HG02588 (cell line): ENCODE results near the gene TERC.
"Not testable (repeated sequence)": the region's sequence is repeated elsewhere in the genome, so short reads cannot be mapped to it uniquely, and the experiment has no call there.

Experiments used
- ATAC-seq: cut with Tn5 transposase; IDR thresholded peaks from one replicate; pipeline ENCODE4 v1.9.1; 2021; ENCODE audit warnings: mild to moderate bottlenecking, moderate library complexity; ENCODE audit not compliant: unreplicated experiment

Gene TERC

DNA sequence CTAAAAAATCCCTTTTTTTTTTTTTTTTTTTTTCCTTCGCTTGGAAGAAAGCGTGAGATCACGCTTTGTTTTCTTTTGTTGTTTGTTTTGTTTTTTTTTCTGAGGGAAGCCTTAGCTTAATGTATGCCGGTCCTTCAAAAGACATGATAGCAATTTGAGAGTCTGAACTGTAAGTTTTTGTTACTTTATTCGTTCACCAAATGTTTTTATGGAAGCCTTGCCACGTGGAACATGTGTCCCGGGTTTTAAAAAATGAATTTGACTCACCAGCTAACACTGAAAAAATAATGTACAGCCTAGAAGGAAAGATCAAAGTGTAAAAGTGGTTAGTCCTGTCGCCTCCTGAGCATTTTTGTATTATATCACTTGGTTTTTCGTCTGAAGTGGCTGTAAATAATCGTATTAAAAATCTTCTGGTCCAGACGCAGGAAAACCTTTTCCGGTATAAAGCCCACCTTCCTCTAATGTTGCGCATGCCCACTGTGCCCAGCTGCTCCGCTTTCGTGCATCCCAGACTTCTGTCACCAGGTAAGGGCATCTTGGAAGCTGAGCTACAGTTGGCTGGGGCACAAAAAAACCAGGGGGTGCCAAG, 7.5 kb upstream of the TERC start:
- ATAC-seq = peak; percentile 15

DNA sequence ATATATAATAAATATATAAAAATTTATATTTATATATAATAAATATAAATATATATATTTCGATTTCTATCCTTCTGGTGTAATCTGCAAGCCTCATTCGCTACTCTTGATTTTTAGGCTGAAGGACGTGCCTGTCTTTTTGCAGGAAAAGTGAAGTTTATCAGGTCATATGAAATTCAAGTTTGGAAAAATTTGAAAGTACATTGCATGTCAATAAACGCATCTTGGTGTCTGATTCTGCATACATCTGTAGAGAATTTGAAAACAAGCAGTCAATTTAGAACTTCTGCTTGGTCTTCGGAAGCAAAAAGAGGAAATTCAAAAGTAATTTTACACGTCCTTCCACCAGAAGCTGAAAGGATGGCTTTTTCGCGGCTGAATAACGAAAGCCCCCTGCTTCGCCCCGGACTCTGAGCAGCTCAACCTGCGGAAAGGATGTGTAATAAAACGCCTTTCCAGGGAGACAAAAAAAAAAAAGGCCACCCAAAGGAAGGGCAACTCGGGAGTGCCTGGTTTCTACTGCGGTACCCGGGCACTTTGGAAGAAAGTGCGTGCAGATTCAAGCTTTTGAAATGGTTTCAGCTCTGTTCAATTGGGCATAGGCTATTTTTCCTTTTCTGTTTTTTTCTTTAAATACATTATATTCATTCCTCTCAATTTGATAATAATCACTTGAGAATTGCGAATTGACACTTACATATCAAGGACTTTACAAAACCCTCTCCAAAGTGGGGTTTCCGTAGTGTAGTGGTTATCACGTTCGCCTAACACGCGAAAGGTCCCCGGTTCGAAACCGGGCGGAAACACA, 6.8 kb upstream of the TERC start:
- no peak for ATAC-seq

DNA sequence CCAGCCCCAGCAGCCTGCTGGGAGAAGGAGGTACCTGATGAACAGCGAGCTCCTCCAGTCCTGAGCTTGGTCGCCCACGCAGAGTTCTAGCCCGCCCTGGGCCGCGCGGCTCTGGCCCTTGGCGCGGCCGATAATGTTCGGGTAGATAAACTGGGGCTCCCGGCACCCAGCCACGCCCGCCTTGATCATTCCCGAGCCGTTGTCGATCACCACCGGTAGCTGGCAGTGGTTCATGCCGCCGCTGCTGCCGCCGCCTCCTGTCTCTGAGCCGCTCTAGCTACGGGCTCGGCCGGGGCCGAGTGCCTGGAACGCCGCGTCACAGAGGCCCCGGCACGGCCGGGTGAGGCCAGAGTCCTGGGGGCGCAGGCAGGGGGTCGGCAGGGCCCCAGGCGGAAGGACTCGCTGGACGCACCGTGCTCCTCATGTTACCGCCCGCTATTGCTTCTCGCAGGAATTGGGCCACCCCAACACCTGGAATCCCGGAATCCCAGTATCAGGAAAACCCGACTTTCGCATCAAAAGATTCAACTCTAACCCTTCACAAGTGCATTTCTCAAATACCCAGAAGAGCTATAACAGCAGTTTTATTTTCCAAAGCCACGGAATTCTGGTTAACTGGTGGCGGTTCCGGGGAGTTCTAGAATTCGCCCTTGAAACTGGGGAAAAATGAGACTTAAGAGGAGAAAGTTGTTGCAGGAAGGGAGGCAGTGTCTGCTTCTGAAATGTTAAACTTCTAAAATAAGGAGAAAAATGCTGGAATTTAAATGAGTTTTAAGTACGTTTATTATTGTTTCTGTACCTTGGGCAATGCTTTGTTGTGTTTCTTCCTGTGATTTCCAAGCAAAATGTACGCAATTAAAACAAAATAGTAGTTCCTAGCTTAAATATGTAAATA, 4.7 kb upstream of the TERC start, which contains the start of gene ACTRT3:
ACTRT3 (minus strand) TSS at position 275 of the 895 bp plus-strand sequence; CDS start at position 234, 41 bp downstream.
- ATAC-seq = peak; percentile 26

DNA sequence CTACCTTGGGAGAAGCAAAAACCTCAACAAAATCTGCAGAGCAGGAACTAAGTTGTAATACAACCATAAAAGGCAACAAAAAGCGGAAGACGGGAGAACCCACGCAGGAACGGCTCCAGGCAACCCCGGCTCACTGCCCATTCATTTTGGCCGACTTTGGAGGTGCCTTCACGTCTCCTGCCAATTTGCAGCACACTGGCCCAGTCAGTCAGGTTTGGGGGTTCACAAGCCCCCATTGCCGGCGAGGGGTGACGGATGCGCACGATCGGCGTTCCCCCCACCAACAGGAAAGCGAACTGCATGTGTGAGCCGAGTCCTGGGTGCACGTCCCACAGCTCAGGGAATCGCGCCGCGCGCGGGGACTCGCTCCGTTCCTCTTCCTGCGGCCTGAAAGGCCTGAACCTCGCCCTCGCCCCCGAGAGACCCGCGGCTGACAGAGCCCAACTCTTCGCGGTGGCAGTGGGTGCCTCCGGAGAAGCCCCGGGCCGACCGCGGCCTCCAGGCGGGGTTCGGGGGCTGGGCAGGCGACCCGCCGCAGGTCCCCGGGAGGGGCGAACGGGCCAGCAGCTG, 463 bp downstream of the TERC start:
- peak; percentile 38 for ATAC-seq

DNA sequence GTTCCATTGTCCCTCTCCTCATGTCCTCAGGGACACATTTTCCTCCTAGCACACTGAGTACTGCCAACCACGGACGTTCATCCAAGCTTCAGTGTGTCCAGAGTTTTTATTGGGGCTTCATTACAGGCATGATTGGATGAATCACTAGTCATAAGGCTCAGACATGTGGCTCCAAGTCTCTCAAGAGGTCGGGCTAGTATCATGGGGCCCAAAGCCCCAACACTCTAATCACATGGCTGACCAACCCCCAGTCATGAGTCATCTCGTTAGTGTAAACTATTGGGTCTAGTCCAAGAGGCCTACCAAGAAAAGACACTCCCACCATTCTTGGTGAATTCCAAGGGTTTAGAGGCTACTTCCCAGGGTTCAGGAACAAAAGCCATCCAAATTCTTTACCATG, 4.4 kb downstream of the TERC start:
- no peak for ATAC-seq

DNA sequence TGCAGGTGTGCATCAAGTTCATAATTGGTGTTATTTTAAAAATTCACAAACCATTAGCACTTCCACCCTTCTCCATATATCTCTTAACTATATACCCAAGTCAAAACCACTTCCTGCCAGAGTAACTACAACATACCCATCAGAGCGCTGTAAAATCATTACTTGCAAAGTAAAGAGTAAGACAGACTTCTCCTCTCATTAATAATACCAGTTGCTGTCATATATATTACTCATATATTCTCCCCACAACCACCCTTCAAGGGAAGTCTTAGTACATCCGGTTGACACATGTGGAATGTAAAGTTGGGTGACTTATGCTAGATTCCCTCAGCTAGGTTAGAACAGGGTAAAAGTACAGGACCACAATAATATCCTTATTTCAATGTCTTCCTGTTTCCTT, 5.6 kb downstream of the TERC start:
- no peak for ATAC-seq

DNA sequence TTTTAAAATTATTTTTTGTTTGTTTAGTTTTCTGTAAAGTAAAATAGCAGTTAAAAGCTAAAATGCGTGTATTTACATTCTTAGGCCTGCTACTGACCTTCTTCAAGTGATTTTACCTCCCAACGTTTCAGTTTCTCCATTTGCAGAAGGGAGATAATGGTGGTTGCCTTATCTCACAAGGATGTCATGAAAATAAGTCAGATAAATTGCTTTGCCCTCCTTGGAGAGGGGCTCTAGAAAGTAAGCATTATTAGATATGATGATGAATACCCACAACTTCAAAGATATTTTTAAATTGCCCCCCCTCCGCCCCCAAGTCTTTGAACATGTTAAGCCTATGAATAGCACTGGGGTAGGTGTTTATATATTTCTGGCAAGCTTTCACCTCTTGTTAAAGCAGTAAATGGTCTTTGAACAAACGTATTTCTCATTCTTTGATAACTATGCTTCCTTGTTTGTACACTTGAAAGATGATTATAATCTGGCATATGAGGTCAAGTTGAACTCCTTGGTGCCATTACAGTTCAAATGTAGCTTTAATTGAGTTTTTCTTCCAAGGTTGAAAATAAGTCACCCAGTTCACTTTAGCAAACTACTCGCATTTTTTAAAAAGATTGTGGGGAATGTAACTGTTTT, 6.4 kb downstream of the TERC start:
- ATAC-seq = no peak

DNA sequence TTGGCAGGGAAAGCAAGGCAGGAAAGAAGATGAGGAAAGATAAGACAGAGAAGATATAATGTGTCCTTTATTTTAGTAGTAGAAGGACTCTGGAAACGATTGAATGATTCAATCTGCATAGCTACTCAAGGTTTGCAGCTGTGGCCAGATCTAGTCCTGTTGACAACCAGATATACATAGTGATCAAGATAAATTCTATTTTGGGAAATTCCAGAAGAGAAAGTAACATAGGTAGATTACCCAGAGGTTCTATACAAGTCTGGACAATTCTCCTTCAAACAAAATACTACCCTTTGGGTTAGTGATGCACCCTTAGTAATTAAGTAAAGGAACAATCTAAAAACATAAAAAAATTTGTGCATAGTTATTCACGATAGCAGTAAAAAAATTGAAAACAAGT, 9.4 kb downstream of the TERC start:
- ATAC-seq = no peak

DNA sequence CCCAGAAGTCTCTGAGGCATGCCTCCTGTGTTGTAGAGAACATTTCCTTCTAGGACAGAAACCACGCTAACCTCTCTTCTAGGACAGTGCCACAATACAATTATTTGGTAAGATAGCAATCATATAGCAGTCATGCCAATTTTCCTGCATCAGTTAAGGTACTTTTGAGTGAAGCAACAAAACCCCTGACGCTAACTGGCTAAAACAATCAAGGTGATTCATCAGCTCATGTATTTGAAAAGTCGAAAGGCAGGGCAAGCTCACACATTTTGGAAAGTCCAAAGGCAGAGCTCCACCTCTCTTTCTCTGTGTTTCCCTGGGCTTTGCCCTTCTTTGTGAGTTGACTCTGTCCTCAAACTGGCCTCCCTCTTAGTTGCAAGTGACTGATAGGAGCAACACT, 10.1 kb downstream of the TERC start:
- no peak for ATAC-seq

DNA sequence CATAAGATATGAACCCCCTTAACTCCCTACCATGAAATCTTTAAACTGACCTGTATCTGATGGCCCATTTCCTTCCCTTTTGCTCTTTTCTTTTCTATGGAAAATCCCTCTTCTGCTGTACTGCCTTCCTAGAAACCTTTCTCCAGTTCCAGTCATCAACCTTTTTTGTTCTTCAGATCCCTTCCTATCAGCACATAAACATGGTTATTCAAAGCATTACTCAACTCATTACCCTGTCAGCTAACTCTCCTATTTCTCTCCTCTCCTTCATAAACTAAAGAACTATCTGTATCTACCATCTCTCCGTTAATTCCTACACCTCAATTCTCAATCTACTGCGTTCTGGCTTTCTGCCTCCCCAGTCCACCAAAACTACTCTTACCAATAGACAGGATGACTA, 13.0 kb downstream of the TERC start:
- no peak for ATAC-seq

DNA sequence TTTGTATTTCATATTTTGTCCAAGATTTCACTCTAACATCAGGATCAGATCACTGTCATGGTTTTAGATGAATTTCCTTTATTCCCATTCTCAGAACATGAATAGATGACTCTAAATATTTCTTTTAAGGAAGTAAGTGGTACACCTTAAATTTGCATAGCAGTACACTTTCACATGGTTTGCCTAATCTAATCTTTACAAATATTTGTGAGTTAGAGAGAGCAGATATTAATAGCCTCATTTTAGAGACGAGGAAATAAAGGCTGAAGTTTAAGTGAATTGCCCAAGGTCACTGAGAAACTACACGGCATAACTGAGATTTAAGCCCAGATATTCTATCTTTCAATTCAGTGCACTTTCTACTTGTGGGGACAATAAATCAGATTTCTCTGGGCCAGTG, 14.2 kb downstream of the TERC start:
- ATAC-seq = no peak

DNA sequence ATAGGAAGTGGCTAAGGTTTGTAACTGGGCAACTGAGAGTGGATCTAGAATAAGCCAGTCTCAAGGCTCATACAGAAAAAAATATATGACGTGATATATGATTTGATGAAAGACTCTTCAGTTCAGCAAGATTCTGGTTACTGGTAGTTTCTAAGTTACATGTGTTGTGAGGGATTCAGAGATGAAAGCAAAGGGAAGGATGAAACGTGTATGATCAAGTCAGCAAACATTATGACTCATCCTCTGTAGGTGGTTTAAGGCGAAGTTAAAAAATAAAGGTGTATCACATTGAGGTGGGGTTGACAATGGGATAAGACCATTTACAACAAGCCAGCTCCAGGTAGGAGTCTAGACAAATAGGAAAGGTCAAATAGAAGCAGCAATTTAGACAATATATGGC, 16.2 kb downstream of the TERC start:
- ATAC-seq = no peak

DNA sequence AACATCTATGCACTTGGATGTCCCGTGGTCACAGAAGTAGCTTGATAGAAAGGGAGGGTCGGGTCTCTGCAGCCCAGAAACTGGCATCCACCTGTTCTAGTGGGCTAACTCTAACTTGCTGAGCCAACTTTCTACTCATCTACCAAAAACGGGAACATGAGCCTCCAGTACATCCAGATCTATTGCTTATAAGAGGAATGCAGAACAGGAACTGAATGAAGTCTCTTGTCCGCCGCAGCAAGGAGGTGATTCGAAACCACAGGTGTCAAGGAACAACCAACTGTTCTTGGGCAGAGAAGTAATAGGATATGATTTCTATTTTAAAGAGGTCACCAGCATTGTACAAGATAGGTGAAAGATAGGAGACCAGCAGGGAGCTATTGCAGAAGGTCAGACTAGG, 17.9 kb downstream of the TERC start:
- no peak for ATAC-seq

DNA sequence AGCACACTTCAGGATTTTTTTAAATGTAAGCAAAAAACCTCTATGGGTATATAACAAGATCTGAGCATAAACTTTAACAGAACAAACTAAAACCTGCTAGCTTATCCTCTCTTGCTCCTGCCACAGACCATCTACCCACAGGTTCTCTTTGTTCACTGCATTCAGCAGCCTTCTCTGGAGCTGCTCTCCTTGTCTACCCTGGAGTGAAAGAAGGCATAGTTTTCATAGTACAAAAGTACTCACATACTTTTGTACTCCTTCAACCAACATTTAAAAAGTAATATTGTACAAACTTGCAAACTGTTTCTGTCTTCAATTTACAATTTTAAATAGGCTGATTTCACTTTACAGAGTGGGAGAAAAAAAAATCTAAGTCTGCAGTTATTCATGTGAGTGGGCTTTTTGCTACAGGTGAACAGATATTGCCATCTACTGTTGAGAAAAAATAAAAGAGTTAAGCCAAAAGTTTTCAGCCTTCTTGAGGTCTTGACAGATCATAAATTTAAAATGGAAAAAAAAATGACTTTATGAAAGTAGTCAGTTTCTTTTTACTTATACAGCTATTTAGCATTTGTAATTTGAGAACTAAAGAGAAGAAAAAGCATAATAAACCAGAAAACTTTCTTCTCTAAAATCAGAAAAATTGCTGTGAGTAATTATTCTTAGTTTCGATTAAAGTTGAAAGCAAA, 20.4 kb downstream of the TERC start:
- no peak for ATAC-seq

DNA sequence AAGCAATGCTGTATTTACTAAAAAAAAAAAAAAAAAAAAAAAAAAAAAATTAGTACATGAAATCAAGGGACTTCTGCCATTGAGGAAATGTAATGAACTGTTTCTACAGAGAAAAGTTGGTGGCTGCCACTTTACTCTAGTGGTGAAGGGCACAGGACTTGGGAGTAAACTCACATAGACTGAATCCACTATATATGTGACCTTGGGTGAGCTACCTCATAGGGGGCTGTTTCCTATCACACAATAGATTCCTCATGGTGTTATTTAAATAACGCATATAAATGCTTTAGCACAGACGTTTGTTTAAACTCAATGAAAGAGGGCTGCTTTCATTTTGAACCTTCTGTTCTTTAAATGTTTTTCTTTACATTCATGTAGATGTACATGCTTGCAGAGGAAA, 25.8 kb downstream of the TERC start:
- ATAC-seq = no peak

DNA sequence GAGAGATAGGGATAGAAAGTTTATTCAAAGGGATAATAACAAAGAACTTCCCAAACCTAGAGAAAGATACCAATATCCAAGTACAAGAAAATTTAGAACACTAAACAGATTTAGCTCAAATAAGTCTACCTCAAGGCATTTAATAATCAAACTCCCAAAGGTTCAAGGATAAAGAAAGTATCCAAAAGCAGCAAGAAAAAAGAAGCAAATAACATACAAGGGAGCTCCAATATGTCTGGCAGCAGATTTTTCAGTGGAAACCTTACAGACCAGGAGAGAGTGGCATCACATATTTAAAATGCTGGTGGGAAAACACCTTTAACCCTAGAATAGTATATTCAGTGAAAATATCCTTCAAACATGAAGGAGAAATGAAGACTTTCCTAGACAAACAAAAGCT, 33.0 kb downstream of the TERC start:
- ATAC-seq = not testable (repeated sequence)

DNA sequence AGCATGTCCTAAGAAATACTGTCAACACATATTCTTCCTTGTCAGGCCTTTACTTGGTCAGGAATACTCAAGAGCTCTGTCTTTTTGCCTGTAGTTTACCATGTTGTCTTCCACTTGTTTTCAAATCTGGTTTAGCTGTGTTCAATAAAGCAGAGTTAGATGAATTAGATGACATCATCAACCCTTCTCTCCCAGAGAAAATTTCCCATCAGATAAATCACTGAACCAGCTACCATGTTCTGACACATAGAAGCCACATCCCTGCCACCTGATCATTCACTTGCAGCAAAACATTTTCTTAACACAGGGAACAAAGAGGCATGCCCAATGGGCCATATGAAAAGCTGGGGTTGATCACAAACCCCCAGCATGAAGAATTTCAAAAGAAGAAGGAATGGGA, 42.1 kb downstream of the TERC start:
- ATAC-seq = no peak

DNA sequence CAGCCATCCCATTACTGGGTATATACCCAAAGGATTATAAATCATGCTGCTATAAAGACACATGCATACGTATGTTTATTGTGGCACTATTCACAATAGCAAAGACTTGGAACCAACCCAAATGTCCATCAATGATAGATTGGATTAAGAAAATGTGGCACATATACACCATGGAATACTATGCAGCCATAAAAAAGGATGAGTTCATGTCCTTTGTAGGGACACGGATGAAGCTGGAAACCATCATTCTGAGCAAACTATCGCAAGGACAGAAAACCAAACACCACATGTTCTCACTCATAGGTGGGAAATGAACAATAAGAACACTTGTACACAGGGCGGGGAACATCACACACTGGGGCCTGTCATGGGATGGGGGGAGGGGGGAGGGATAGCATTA, 46.4 kb downstream of the TERC start:
- not testable (repeated sequence) for ATAC-seq
